IMR-90 (cell line): ENCODE data around the gene RFX4.

Source experiments
- CTCF ChIP-seq: conservative IDR thresholded peaks from 2 replicates; pipeline ENCODE4 v1.5.1; 2012; ENCODE audit warnings: mild to moderate bottlenecking, low read depth, low read length, improper control_type of control experiment
- MXI1 ChIP-seq: IDR thresholded peaks from 2 replicates; pipeline ENCODE4 v1.6.1; 2012; ENCODE audit warnings: low read depth, mild to moderate bottlenecking, low read length, moderate library complexity, borderline replicate concordance
- POLR2A ChIP-seq: IDR thresholded peaks from 2 replicates; pipeline ENCODE4 v1.6.1; 2012; ENCODE audit warnings: mild to moderate bottlenecking, low read depth, low read length
- RCOR1 ChIP-seq: IDR thresholded peaks from 2 replicates; pipeline ENCODE4 v1.6.1; 2012; ENCODE audit warnings: mild to moderate bottlenecking, low read length, improper control_type of control experiment; ENCODE audit not compliant: insufficient replicate concordance
- RFX5 ChIP-seq: IDR thresholded peaks from 2 replicates; pipeline ENCODE4 v1.8.0; 2012; ENCODE audit warnings: low read depth, mild to moderate bottlenecking, low read length, moderate library complexity
- USF2 ChIP-seq: fragments of 150-350 bp; IDR thresholded peaks from 2 replicates; pipeline ENCODE4 v1.6.1; 2017; ENCODE audit warnings: mild to moderate bottlenecking, antibody characterized with exemption, low read length, low read depth

- TF ChIP-seq CTCF (no peak), POLR2A (no peak), MXI1 (no peak), RCOR1 (no peak), RFX5 (no peak), USF2 (no peak)
Measured at GRCh38 chr12:106764738-106765137, 181.9 kb downstream of the RFX4 start.
